Glutamatergic neuron (in vitro differentiated cells): ENCODE data around the gene CDH24. TPM values are rescaled to one million over a fixed set of nuclear protein-coding genes. Genes with fewer than 3 reads are reported as not detected.

Experiments
- DNase-seq: peaks from one replicate; pipeline ENCODE4 v3.0.0; 2022
- H3K27ac Mint-ChIP-seq: one replicate; pipeline ENCODE4 v1.8.0; 2020; ENCODE audit warnings: mild to moderate bottlenecking, mixed read lengths, inconsistent platforms; ENCODE audit not compliant: unreplicated experiment
- H3K27me3 Mint-ChIP-seq: one replicate; pipeline ENCODE4 v1.8.0; 2020; ENCODE audit warnings: mild to moderate bottlenecking, moderate library complexity, mixed read lengths, inconsistent platforms; ENCODE audit not compliant: unreplicated experiment
- H3K36me3 Mint-ChIP-seq: one replicate; pipeline ENCODE4 v1.8.0; 2020; ENCODE audit warnings: mild to moderate bottlenecking, mixed read lengths, inconsistent platforms; ENCODE audit not compliant: unreplicated experiment
- H3K4me1 Mint-ChIP-seq: one replicate; pipeline ENCODE4 v1.8.0; 2020; ENCODE audit warnings: mild to moderate bottlenecking, low read depth, mixed read lengths, inconsistent platforms; ENCODE audit not compliant: unreplicated experiment
- H3K4me3 Mint-ChIP-seq: one replicate; pipeline ENCODE4 v1.8.0; 2020; ENCODE audit warnings: mild to moderate bottlenecking, mixed read lengths, inconsistent platforms; ENCODE audit not compliant: unreplicated experiment
- H3K9me3 Mint-ChIP-seq: one replicate; pipeline ENCODE4 v1.8.0; 2020; ENCODE audit warnings: mild to moderate bottlenecking, moderate library complexity, mixed read lengths, inconsistent platforms; ENCODE audit not compliant: unreplicated experiment
- CTCF ChIP-seq: fragments of 200-600 bp; sonication (generic); IDR thresholded peaks from one replicate; pipeline ENCODE4 v1.5.0; 2021; ENCODE audit not compliant: partially characterized antibody, unreplicated experiment
- total RNA-seq: library from RNA; stranded (reverse); fragmentation: NEBNext Ultra II Directional; extraction: Animal tissue kit (Norgen Biotek cat#: 25700); gene quantifications from one replicate; pipeline ENCODE4 v1.2.1, GENCODE V29; 2021; ENCODE audit not compliant: unreplicated experiment

Gene CDH24
- total RNA-seq, 1 donor from 2014 or later: 164 TPM

- no peaks in the 10 kb centered on the region for H3K36me3 Mint-ChIP-seq
- TF ChIP-seq CTCF: no peak
- peaks cover 4% of the 10 kb centered on the region for H3K4me1 Mint-ChIP-seq
- no peak overlapping the region for H3K27ac Mint-ChIP-seq
- DNase-seq: peak; percentile 83
- H3K9me3 Mint-ChIP-seq: no peaks in the 10 kb centered on the region
- no peak overlapping the region for H3K4me3 Mint-ChIP-seq
- no peaks in the 10 kb centered on the region for H3K27me3 Mint-ChIP-seq
Observed at GRCh38 chr14:23093991-23094665, 36.8 kb upstream of the CDH24 start.

- Mint-ChIP-seq H3K4me1 (peaks cover 4% of the 10 kb centered on the region), H3K27me3 (no peaks in the 10 kb centered on the region), H3K27ac (no peak overlapping the region), H3K36me3 (no peaks in the 10 kb centered on the region), H3K4me3 (no peak overlapping the region), H3K9me3 (no peaks in the 10 kb centered on the region)
- TF ChIP-seq CTCF: no peak
- no peak for DNase-seq
Observed at GRCh38 chr14:23093526-23093925, 36.2 kb upstream of the CDH24 start.

- no peak overlapping the region for H3K27ac Mint-ChIP-seq
- H3K36me3 Mint-ChIP-seq: no peaks in the 10 kb centered on the region
- peaks cover 4% of the 10 kb centered on the region for H3K4me1 Mint-ChIP-seq
- no peak for DNase-seq
- no peaks in the 10 kb centered on the region for H3K9me3 Mint-ChIP-seq
- TF ChIP-seq CTCF: no peak
- no peak overlapping the region for H3K4me3 Mint-ChIP-seq
- no peaks in the 10 kb centered on the region for H3K27me3 Mint-ChIP-seq
Observed at GRCh38 chr14:23093104-23093503, 35.8 kb upstream of the CDH24 start.

GRCh38 chr14:23091294-23092225 is 34.2 kb upstream of the CDH24 start:
- Mint-ChIP-seq H3K27me3 (no peaks in the 10 kb centered on the region), H3K4me1 (peaks cover 4% of the 10 kb centered on the region), H3K36me3 (no peaks in the 10 kb centered on the region), H3K9me3 (no peaks in the 10 kb centered on the region), H3K4me3 (peak overlapping the region; percentile 34), H3K27ac (no peak overlapping the region)
- TF ChIP-seq CTCF: no peak
- no peak for DNase-seq

- TF ChIP-seq CTCF: no peak
- DNase-seq: no peak
- Mint-ChIP-seq H3K27me3 (no peaks in the 10 kb centered on the region), H3K4me1 (peaks cover 4% of the 10 kb centered on the region), H3K9me3 (no peaks in the 10 kb centered on the region), H3K4me3 (no peak overlapping the region), H3K36me3 (no peaks in the 10 kb centered on the region), H3K27ac (no peak overlapping the region)
Observed at GRCh38 chr14:23090254-23090636, 32.9 kb upstream of the CDH24 start.
